Osteocyte (in vitro differentiated cells): ENCODE measurements around the gene EXOSC9. TPM values are rescaled to one million over a fixed set of nuclear protein-coding genes. Genes with fewer than 3 reads are reported as not detected.
"Not testable (repeated sequence)": the region's sequence is repeated elsewhere in the genome, so short reads cannot be mapped to it uniquely, and the experiment has no call there.

Experiments used
- DNase-seq: peaks from one replicate; pipeline ENCODE4 v3.0.0; 2021; ENCODE audit warnings: mixed read lengths; ENCODE audit not compliant: unreplicated experiment; ENCODE audit errors: extremely low spot score
- H3K27ac Mint-ChIP-seq: one replicate; pipeline ENCODE4 v1.8.0; 2021; ENCODE audit warnings: mild to moderate bottlenecking, mixed read lengths; ENCODE audit not compliant: unreplicated experiment
- H3K27me3 Mint-ChIP-seq: one replicate; pipeline ENCODE4 v1.8.0; 2021; ENCODE audit warnings: mixed read lengths; ENCODE audit not compliant: unreplicated experiment
- H3K36me3 Mint-ChIP-seq: one replicate; pipeline ENCODE4 v1.8.0; 2021; ENCODE audit warnings: mixed read lengths; ENCODE audit not compliant: unreplicated experiment
- H3K4me1 Mint-ChIP-seq: one replicate; pipeline ENCODE4 v1.8.0; 2021; ENCODE audit warnings: mixed read lengths; ENCODE audit not compliant: unreplicated experiment
- H3K4me3 Mint-ChIP-seq: one replicate; pipeline ENCODE4 v1.8.0; 2021; ENCODE audit warnings: mild to moderate bottlenecking, moderate library complexity, mixed read lengths; ENCODE audit not compliant: unreplicated experiment
- H3K9me3 Mint-ChIP-seq: one replicate; pipeline ENCODE4 v1.8.0; 2021; ENCODE audit warnings: mixed read lengths; ENCODE audit not compliant: unreplicated experiment
- CTCF ChIP-seq: fragments of 200-600 bp; sonication (generic); IDR thresholded peaks from 2 replicates; pipeline ENCODE4 v1.5.0; 2021; ENCODE audit warnings: antibody characterized with exemption, mild to moderate bottlenecking, moderate library complexity
- long read RNA-seq: library from polyadenylated mRNA; unstranded; transcript quantifications from one replicate; pipeline ENCODE4 v2.0.0, GENCODE V29; 2021
- total RNA-seq: library from RNA; stranded (reverse); gene quantifications from 2 replicates; pipeline ENCODE4 v1.2.1, GENCODE V29; 2021

Gene EXOSC9, protein sequence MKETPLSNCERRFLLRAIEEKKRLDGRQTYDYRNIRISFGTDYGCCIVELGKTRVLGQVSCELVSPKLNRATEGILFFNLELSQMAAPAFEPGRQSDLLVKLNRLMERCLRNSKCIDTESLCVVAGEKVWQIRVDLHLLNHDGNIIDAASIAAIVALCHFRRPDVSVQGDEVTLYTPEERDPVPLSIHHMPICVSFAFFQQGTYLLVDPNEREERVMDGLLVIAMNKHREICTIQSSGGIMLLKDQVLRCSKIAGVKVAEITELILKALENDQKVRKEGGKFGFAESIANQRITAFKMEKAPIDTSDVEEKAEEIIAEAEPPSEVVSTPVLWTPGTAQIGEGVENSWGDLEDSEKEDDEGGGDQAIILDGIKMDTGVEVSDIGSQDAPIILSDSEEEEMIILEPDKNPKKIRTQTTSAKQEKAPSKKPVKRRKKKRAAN
- 23.3 and 24.0 TPM in 2 replicates for total RNA-seq
- long read RNA-seq, transcript EXOSC9-202 (13 exons, 1,529 nt), result minor isoform, 5 of 59 reads
- long read RNA-seq, transcript EXOSC9-201 (12 exons, 1,481 nt), result major isoform, 22 of 59 reads
- long read RNA-seq, partial matches to known transcripts, result 13 of 59 reads
- long read RNA-seq, other reads (novel, unspliced or antisense), result 18 of 59 reads

GRCh38 chr4:121800961-121801714 is at the start of gene EXOSC9:
EXOSC9 (plus strand) TSS chr4:121801323; CDS start chr4:121801425, 102 bp downstream.
- H3K4me1 Mint-ChIP-seq, result peaks cover 18% of the 10 kb centered on the region
- peak; percentile 97 for DNase-seq
- H3K27me3 Mint-ChIP-seq, result no peaks in the 10 kb centered on the region
- H3K4me3 Mint-ChIP-seq, result peak within 1 kb of the TSS; percentile 95
- TF ChIP-seq CTCF, result no peak
- H3K9me3 Mint-ChIP-seq, result no peaks in the 10 kb centered on the region
- H3K36me3 Mint-ChIP-seq, result peaks cover 12% of the 10 kb centered on the region
- peak within 1 kb of the TSS; percentile 97 for H3K27ac Mint-ChIP-seq

DNA sequence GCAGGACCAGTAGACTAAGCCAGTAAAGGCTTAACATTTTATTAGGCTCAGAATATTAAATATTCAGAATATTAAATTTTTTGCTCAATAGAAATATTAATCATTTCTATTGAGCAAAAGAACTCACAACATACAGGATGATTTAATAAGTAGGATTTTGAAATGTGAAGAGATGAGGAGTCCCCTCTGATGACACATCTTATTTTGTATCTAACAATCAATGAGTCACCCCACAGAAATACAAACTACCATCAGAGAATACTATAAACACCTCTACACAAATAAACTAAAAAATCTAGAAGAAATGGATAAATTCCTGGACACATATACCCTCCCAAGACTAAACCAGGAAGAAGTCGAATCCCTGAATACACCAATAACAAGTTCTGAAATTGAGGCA is 49.0 kb upstream of the EXOSC9 start:
- not testable (repeated sequence) for H3K9me3 Mint-ChIP-seq, H3K4me3 Mint-ChIP-seq, H3K4me1 Mint-ChIP-seq, H3K36me3 Mint-ChIP-seq, H3K27ac Mint-ChIP-seq, DNase-seq
- H3K27me3 Mint-ChIP-seq, result peaks cover 64% of the 10 kb centered on the region

DNA sequence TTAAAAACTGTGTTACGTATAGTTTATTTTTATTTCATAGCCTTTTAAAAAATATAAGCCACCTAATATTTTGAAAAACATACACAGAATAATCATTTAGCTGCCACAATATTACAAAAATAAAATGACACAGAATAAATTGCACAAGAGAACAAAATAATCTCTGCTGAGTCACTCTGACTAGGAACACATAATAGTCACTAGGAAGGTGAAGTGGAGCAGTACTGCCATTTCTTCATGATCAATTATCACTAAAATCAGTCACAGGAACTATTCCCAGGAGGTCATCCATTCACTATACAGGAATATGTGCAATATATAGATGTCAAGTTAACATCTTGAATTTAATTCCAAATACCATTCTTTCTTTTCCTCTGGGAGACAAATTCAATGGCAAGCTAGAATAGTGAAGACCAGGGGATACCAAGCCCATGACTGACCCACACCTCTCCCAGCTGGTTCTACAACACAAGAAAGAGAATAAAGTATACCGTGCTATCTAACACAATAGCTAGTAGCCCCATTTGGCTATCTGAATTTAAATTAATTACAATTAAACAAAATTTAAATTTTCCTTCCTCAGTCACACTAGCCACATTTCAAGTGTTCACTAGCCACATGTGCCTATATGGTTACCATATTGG is 42.1 kb upstream of the EXOSC9 start:
- TF ChIP-seq CTCF, result no peak
- H3K36me3 Mint-ChIP-seq, result no peaks in the 10 kb centered on the region
- no peak overlapping the region for H3K4me3 Mint-ChIP-seq
- no peak for DNase-seq
- H3K9me3 Mint-ChIP-seq, result peaks cover 1% of the 10 kb centered on the region
- no peak overlapping the region for H3K27ac Mint-ChIP-seq
- no peaks in the 10 kb centered on the region for H3K4me1 Mint-ChIP-seq
- H3K27me3 Mint-ChIP-seq, result peaks cover 60% of the 10 kb centered on the region

DNA sequence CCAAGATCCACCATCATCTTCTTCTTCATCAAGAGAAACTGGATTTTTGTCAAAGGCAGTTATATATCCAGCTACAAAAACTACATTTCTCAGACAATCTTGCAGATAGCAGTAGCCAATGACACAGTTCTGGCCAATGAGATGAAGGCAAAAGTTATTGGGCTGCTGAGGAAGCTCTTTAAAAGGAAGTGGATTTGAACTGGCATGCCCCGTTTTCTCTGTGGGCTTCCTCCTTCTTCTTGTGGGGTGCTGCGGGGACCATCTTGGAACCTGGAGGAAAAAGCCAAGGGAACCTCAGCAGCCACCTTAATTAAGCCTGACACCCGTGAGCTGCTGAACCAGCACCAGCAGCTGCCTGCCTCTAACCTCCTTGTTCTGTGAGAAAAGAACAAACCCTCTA is 40.9 kb upstream of the EXOSC9 start:
- Mint-ChIP-seq H3K27ac (no peak overlapping the region), H3K4me1 (peaks cover 1% of the 10 kb centered on the region), H3K27me3 (peaks cover 55% of the 10 kb centered on the region), H3K4me3 (no peak overlapping the region), H3K36me3 (no peaks in the 10 kb centered on the region), H3K9me3 (no peaks in the 10 kb centered on the region)
- TF ChIP-seq CTCF, result no peak
- DNase-seq, result no peak

DNA sequence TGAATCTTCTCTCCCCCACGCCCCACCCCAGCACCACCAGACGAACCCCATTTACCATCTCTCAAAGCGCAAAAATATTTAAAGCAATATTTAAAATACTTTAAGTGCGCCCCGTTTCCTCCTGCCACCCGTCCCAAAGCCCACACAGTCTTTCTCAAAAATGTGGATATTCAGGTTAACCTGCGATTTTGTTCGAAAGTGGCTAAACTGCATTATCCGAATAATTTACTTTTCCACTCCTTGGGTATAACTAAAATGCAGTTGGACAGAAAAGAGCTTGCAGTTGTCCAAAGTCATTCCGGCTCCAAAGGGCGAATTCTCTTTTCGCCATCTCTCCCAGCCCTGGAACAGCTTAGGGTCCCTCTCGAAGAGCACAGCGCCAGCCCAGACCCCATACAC is 36.8 kb upstream of the EXOSC9 start:
- Mint-ChIP-seq H3K4me3 (peak overlapping the region; percentile 76), H3K27ac (no peak overlapping the region), H3K36me3 (no peaks in the 10 kb centered on the region), H3K9me3 (no peaks in the 10 kb centered on the region), H3K27me3 (peaks cover 68% of the 10 kb centered on the region), H3K4me1 (peaks cover 5% of the 10 kb centered on the region)
- TF ChIP-seq CTCF, result no peak
- no peak for DNase-seq
